ENCODE measurements around the gene PPP2R2C.

- no peak for TF ChIP-seq TAF1 (IDR thresholded peaks at IDR 0.05; ENCODE audit: low read depth, low read length)
- TF ChIP-seq POLR2A (IDR thresholded peaks at IDR 0.05; ENCODE audit: low read depth, low read length), result no peak
- TF ChIP-seq POLR2AphosphoS5 (IDR thresholded peaks at IDR 0.05; ENCODE audit: low read depth, low read length), result no peak
- no peak for TF ChIP-seq PAX5 (IDR thresholded peaks at IDR 0.05; ENCODE audit: insufficient read depth, low read length, severe bottlenecking)
These were observed 5.5 kb downstream of the PPP2R2C start for GRCh38 chr4:6466756-6467381.
